WTC11 (cell line): ENCODE results near the gene LRMDA. TPM values are rescaled to one million over a fixed set of nuclear protein-coding genes. Genes with fewer than 3 reads are reported as not detected.

Experiments used
- ATAC-seq: fragments of 200-7000 bp; cut with Tn5 transposase; 2 replicates; pipeline ENCODE4 v1.10.0; 2021; ENCODE audit warnings: mild to moderate bottlenecking, moderate library complexity
- CTCF ChIA-PET: fragments of 300-600 bp; sonication (Branson Sonifier 250); formaldehyde crosslinking; loops from one replicate; lab custom pipeline; 2021; ENCODE audit warnings: antibody characterized with exemption; lab: Charles Lee
- POLR2A ChIA-PET: fragments of 350-600 bp; sonication (Branson Sonifier 250); formaldehyde crosslinking; loops from one replicate; lab custom pipeline; 2021; ENCODE audit warnings: antibody characterized with exemption; lab: Charles Lee
- DNase-seq: peaks from one replicate; pipeline ENCODE4 v3.0.0; 2021; ENCODE audit warnings: low spot score
- H3K27ac Mint-ChIP-seq: 2 replicates; pipeline ENCODE4 v1.8.0; 2021; ENCODE audit warnings: mixed read lengths
- H3K27me3 Mint-ChIP-seq: 2 replicates; pipeline ENCODE4 v1.8.0; 2021; ENCODE audit warnings: low read depth, mild to moderate bottlenecking, moderate library complexity, mixed read lengths
- H3K36me3 Mint-ChIP-seq: 2 replicates; pipeline ENCODE4 v1.8.0; 2021; ENCODE audit warnings: mixed read lengths
- H3K4me1 Mint-ChIP-seq: 2 replicates; pipeline ENCODE4 v1.8.0; 2022; ENCODE audit warnings: mixed read lengths
- H3K4me3 Mint-ChIP-seq: 2 replicates; pipeline ENCODE4 v1.8.0; 2021; ENCODE audit warnings: mild to moderate bottlenecking, moderate library complexity, mixed read lengths
- H3K9me3 Mint-ChIP-seq: 2 replicates; pipeline ENCODE4 v1.8.0; 2021; ENCODE audit warnings: mixed read lengths
- ATF1 ChIP-seq: sonication (generic); formaldehyde crosslinking; IDR thresholded peaks from 2 replicates; pipeline ENCODE4 v1.8.1; 2023; ENCODE audit warnings: mild to moderate bottlenecking, moderate library complexity, missing genetic modification reagents
- FOXK1 ChIP-seq: sonication (generic); formaldehyde crosslinking; IDR thresholded peaks from 2 replicates; pipeline ENCODE4 v1.8.0; 2022; ENCODE audit warnings: mild to moderate bottlenecking, moderate library complexity, missing genetic modification reagents
- IRF1 ChIP-seq: sonication (generic); formaldehyde crosslinking; IDR thresholded peaks from 2 replicates; pipeline ENCODE4 v1.8.0; 2023; ENCODE audit warnings: missing genetic modification reagents
- IRF2 ChIP-seq: sonication (generic); formaldehyde crosslinking; IDR thresholded peaks from 2 replicates; pipeline ENCODE4 v1.8.0; 2022; ENCODE audit warnings: low read depth, missing genetic modification reagents, borderline replicate concordance
- JAZF1 ChIP-seq: fragments of 250-450 bp; sonication (Bioruptor Pico); IDR thresholded peaks from 2 replicates; pipeline ENCODE4 v1.9.0; 2021; ENCODE audit warnings: moderate library complexity, mild to moderate bottlenecking, inconsistent platforms
- JUN ChIP-seq: sonication (generic); formaldehyde crosslinking; IDR thresholded peaks from 2 replicates; pipeline ENCODE4 v1.8.0; 2023; ENCODE audit warnings: mild to moderate bottlenecking, missing genetic modification reagents
- KAT7 ChIP-seq: sonication (generic); formaldehyde crosslinking; IDR thresholded peaks from 2 replicates; pipeline ENCODE4 v1.8.1; 2023; ENCODE audit warnings: missing genetic modification reagents, mild to moderate bottlenecking, borderline replicate concordance
- MLX ChIP-seq: sonication (generic); formaldehyde crosslinking; IDR thresholded peaks from 2 replicates; pipeline ENCODE4 v1.8.1; 2023; ENCODE audit warnings: mild to moderate bottlenecking, missing genetic modification reagents, moderate library complexity
- NR2C2 ChIP-seq: sonication (generic); formaldehyde crosslinking; IDR thresholded peaks from 2 replicates; pipeline ENCODE4 v1.8.0; 2022; ENCODE audit warnings: mild to moderate bottlenecking, missing genetic modification reagents
- OVOL2 ChIP-seq: fragments of 250-450 bp; sonication (Bioruptor Pico); IDR thresholded peaks from 2 replicates; pipeline ENCODE4 v1.9.0; 2021; ENCODE audit warnings: mild to moderate bottlenecking, borderline replicate concordance
- PRRX2 ChIP-seq: fragments of 250-450 bp; sonication (Bioruptor Pico); IDR thresholded peaks from 2 replicates; pipeline ENCODE4 v1.8.0; 2021; ENCODE audit warnings: mild to moderate bottlenecking
- SMAD4 ChIP-seq: sonication (generic); formaldehyde crosslinking; IDR thresholded peaks from 2 replicates; pipeline ENCODE4 v1.8.0; 2022; ENCODE audit warnings: mild to moderate bottlenecking, missing genetic modification reagents
- USF2 ChIP-seq: sonication (generic); formaldehyde crosslinking; IDR thresholded peaks from 2 replicates; pipeline ENCODE4 v1.8.1; 2023; ENCODE audit warnings: mild to moderate bottlenecking, missing genetic modification reagents, moderate library complexity
- ZNF121 ChIP-seq: sonication (generic); formaldehyde crosslinking; IDR thresholded peaks from 2 replicates; pipeline ENCODE4 v1.8.0; 2023; ENCODE audit warnings: missing genetic modification reagents
- ZNF416 ChIP-seq: fragments of 250-450 bp; sonication (Bioruptor Pico); IDR thresholded peaks from 2 replicates; pipeline ENCODE4 v1.9.0; 2021; ENCODE audit warnings: mild to moderate bottlenecking, inconsistent platforms
- ZNF423 ChIP-seq: fragments of 250-450 bp; sonication (Bioruptor Pico); IDR thresholded peaks from 2 replicates; pipeline ENCODE4 v2.1.2; 2022; ENCODE audit warnings: mild to moderate bottlenecking, moderate library complexity
- total RNA-seq: library from RNA; stranded (reverse); gene quantifications from 3 replicates; pipeline ENCODE4 v1.2.3, GENCODE V29; 2021
- TF ChIP-seq, protein P1 (sequence below): sonication (generic); formaldehyde crosslinking; IDR thresholded peaks from 2 replicates; pipeline ENCODE4 v1.8.0; 2022; ENCODE audit warnings: missing genetic modification reagents
- TF ChIP-seq, protein P2 (sequence below): fragments of 250-450 bp; sonication (Bioruptor Pico); conservative IDR thresholded peaks from 2 replicates; pipeline ENCODE4 v1.9.0; 2021; ENCODE audit warnings: mild to moderate bottlenecking
- TF ChIP-seq, protein P3 (sequence below): sonication (generic); formaldehyde crosslinking; IDR thresholded peaks from 2 replicates; pipeline ENCODE4 v1.8.1; 2022; ENCODE audit warnings: mild to moderate bottlenecking, moderate library complexity, missing genetic modification reagents
- TF ChIP-seq, protein P4 (sequence below): fragments of 250-450 bp; sonication (Bioruptor Pico); IDR thresholded peaks from 2 replicates; pipeline ENCODE4 v1.9.0; 2021; ENCODE audit warnings: mild to moderate bottlenecking, borderline replicate concordance
- TF ChIP-seq, protein P5 (sequence below): sonication (generic); formaldehyde crosslinking; IDR thresholded peaks from 2 replicates; pipeline ENCODE4 v1.8.0; 2022; ENCODE audit warnings: mild to moderate bottlenecking, missing genetic modification reagents

LRMDA gene
- total RNA-seq, 1 experiment from 2014 or later: 0.92 TPM

- TF ChIP-seq, protein P1, sequence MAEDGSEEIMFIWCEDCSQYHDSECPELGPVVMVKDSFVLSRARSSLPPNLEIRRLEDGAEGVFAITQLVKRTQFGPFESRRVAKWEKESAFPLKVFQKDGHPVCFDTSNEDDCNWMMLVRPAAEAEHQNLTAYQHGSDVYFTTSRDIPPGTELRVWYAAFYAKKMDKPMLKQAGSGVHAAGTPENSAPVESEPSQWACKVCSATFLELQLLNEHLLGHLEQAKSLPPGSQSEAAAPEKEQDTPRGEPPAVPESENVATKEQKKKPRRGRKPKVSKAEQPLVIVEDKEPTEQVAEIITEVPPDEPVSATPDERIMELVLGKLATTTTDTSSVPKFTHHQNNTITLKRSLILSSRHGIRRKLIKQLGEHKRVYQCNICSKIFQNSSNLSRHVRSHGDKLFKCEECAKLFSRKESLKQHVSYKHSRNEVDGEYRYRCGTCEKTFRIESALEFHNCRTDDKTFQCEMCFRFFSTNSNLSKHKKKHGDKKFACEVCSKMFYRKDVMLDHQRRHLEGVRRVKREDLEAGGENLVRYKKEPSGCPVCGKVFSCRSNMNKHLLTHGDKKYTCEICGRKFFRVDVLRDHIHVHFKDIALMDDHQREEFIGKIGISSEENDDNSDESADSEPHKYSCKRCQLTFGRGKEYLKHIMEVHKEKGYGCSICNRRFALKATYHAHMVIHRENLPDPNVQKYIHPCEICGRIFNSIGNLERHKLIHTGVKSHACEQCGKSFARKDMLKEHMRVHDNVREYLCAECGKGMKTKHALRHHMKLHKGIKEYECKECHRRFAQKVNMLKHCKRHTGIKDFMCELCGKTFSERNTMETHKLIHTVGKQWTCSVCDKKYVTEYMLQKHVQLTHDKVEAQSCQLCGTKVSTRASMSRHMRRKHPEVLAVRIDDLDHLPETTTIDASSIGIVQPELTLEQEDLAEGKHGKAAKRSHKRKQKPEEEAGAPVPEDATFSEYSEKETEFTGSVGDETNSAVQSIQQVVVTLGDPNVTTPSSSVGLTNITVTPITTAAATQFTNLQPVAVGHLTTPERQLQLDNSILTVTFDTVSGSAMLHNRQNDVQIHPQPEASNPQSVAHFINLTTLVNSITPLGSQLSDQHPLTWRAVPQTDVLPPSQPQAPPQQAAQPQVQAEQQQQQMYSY (CRISPR knock-in tag): no peak
- TF ChIP-seq NR2C2 (CRISPR knock-in tag) (no peak), ATF1 (CRISPR knock-in tag) (no peak), IRF2 (CRISPR knock-in tag) (no peak), MLX (CRISPR knock-in tag) (no peak), KAT7 (no peak), ZNF423 (CRISPR knock-in tag) (no peak)
- TF ChIP-seq, protein P2, sequence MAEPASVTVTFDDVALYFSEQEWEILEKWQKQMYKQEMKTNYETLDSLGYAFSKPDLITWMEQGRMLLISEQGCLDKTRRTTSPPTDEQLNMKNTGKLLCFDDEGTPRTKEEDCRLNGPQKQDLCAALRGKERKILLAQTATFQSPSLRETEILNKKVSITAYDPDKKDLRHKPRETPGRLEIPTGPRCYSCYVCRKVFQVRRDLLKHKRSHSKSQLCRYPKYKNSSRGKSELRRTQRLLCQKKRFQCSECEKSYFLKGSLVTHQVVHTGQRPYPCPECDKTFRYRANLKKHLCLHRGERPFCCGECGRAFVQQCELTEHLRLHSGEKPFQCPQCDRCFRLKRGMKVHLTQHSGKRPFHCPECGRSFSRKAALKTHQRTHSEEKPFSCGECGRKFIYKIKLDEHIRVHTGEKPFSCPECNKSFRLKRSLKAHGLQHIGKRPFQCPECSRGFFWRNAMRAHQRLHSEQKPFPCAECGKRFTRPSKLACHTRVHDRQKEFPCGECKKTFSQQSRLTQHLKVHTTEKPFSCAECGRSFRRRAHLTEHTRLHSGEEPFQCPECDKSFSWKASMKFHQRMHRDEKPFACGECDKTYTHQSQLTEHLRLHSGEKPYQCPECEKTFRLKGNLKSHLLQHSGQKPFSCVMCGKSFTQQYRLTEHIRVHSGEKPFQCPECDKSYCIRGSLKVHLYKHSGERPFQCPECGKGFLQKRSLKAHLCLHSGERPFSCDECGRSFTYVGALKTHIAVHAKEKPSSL: no peak
- TF ChIP-seq, protein P3, sequence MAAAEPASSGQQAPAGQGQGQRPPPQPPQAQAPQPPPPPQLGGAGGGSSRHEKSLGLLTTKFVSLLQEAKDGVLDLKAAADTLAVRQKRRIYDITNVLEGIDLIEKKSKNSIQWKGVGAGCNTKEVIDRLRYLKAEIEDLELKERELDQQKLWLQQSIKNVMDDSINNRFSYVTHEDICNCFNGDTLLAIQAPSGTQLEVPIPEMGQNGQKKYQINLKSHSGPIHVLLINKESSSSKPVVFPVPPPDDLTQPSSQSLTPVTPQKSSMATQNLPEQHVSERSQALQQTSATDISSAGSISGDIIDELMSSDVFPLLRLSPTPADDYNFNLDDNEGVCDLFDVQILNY (CRISPR knock-in tag): no peak
Observed at GRCh38 chr10:75530299-75530698, 98.9 kb downstream of the LRMDA start (continued).

GRCh38 chr10:75531571-75532031, 100.2 kb downstream of the LRMDA start:
- Mint-ChIP-seq H3K9me3 (peaks cover 4% of the 10 kb centered on the region; the same call in 1 of the 2 replicates), H3K36me3 (no peaks in the 10 kb centered on the region), H3K4me3 (no peak overlapping the region), H3K27me3 (peaks cover 36% of the 10 kb centered on the region), H3K4me1 (peaks cover 8% of the 10 kb centered on the region), H3K27ac (no peak overlapping the region)
- CTCF ChIA-PET: interaction anchor here (0.6 to 1.2 kb wide), 2 partner anchors 9 to 92 kb away, joined by 3 read pairs; no protein-coding TSS in a partner anchor
- ATAC-seq: no peak
- POLR2A ChIA-PET: no interaction called here
- DNase-seq: no peak
- TF ChIP-seq OVOL2 (no peak), ZNF121 (CRISPR knock-in tag) (no peak), JUN (CRISPR knock-in tag) (no peak), USF2 (CRISPR knock-in tag) (no peak), SMAD4 (no peak), ZNF416 (no peak), JAZF1 (CRISPR knock-in tag) (no peak), IRF1 (CRISPR knock-in tag) (no peak), FOXK1 (no peak), PRRX2 (CRISPR knock-in tag) (no peak)
- TF ChIP-seq, protein P4, sequence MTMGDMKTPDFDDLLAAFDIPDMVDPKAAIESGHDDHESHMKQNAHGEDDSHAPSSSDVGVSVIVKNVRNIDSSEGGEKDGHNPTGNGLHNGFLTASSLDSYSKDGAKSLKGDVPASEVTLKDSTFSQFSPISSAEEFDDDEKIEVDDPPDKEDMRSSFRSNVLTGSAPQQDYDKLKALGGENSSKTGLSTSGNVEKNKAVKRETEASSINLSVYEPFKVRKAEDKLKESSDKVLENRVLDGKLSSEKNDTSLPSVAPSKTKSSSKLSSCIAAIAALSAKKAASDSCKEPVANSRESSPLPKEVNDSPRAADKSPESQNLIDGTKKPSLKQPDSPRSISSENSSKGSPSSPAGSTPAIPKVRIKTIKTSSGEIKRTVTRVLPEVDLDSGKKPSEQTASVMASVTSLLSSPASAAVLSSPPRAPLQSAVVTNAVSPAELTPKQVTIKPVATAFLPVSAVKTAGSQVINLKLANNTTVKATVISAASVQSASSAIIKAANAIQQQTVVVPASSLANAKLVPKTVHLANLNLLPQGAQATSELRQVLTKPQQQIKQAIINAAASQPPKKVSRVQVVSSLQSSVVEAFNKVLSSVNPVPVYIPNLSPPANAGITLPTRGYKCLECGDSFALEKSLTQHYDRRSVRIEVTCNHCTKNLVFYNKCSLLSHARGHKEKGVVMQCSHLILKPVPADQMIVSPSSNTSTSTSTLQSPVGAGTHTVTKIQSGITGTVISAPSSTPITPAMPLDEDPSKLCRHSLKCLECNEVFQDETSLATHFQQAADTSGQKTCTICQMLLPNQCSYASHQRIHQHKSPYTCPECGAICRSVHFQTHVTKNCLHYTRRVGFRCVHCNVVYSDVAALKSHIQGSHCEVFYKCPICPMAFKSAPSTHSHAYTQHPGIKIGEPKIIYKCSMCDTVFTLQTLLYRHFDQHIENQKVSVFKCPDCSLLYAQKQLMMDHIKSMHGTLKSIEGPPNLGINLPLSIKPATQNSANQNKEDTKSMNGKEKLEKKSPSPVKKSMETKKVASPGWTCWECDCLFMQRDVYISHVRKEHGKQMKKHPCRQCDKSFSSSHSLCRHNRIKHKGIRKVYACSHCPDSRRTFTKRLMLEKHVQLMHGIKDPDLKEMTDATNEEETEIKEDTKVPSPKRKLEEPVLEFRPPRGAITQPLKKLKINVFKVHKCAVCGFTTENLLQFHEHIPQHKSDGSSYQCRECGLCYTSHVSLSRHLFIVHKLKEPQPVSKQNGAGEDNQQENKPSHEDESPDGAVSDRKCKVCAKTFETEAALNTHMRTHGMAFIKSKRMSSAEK (CRISPR knock-in tag): no peak
- TF ChIP-seq, protein P5, sequence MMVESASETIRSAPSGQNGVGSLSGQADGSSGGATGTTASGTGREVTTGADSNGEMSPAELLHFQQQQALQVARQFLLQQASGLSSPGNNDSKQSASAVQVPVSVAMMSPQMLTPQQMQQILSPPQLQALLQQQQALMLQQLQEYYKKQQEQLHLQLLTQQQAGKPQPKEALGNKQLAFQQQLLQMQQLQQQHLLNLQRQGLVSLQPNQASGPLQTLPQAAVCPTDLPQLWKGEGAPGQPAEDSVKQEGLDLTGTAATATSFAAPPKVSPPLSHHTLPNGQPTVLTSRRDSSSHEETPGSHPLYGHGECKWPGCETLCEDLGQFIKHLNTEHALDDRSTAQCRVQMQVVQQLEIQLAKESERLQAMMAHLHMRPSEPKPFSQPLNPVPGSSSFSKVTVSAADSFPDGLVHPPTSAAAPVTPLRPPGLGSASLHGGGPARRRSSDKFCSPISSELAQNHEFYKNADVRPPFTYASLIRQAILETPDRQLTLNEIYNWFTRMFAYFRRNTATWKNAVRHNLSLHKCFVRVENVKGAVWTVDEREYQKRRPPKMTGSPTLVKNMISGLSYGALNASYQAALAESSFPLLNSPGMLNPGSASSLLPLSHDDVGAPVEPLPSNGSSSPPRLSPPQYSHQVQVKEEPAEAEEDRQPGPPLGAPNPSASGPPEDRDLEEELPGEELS (CRISPR knock-in tag): no peak
